Sciatic nerve (tissue), 2 donors: Measurements from ENCODE around the gene SVEP1. TPM values are rescaled to one million over a fixed set of nuclear protein-coding genes. Genes with fewer than 3 reads are reported as not detected.

Experiments
- ATAC-seq: fragments of 200-7000 bp; cut with Tn5 transposase; one replicate; pipeline ENCODE4 v1.9.1; 2020; ENCODE audit warnings: mild to moderate bottlenecking, moderate library complexity
- DNase-seq: peaks from one replicate; pipeline ENCODE4 v3.0.0-alpha.2; 2020; ENCODE audit warnings: low spot score
- intact Hi-C: fragments of 100-400 bp; cut with DNase I; formaldehyde crosslinking; loops from one replicate; pipeline ENCODE4 v1.14.2; 2022
- total RNA-seq: library from RNA; stranded (reverse); fragmentation: NEBNext Ultra II Directional; extraction: Animal tissue kit (Norgen Biotek cat#: 25700); gene quantifications from one replicate; pipeline ENCODE4 v1.2.1, GENCODE V29; 2021
- donor health status: DM: no; HTN: no; CAD: no.
- donor health status: DM: no; HTN: no; CAD: no.

Gene SVEP1
- total RNA-seq, 1 donor from 2014 or later = 110 TPM

GRCh38 chr9:110463499-110463898 lies 116.0 kb downstream of the SVEP1 start:
- DNase-seq (no peak), ATAC-seq (no peak)
- intact Hi-C loops = no loop called here

DNA sequence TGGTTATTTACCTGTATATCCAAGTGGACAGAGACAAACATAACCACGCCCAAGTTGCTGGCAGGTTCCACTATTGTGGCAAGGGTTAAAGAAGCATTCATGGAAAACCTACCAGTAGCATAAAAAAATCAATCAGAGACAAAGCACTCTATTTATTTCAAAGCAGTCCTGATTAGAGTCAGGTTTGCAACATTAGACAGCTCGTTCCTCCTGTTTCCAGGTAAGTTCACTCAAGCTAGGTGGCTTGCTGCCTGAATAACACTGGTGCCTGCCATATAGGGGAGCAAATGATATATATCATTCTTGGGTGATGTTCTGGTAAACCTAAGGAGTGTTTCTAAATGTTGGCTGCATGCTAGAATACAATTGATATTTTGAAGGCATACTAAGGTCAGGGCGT lies 122.3 kb downstream of the SVEP1 start:
- intact Hi-C loops = no loop called here
- ATAC-seq (no peak), DNase-seq (no peak)

- DNase-seq (no peak), ATAC-seq (no peak)
- intact Hi-C loops = no loop called here
Observed at GRCh38 chr9:110456681-110457080, 122.9 kb downstream of the SVEP1 start.

- DNase-seq (no peak), ATAC-seq (no peak)
- intact Hi-C loops = no loop called here
Observed at GRCh38 chr9:110455860-110456259, 123.7 kb downstream of the SVEP1 start.

- no peak for DNase-seq
- no peak for ATAC-seq
- intact Hi-C loops = no loop called here
Observed at GRCh38 chr9:110452227-110452801, 127.2 kb downstream of the SVEP1 start.

GRCh38 chr9:110451726-110452125 lies 127.8 kb downstream of the SVEP1 start:
- no peak for ATAC-seq
- no peak for DNase-seq
- intact Hi-C loops = no loop called here

DNA sequence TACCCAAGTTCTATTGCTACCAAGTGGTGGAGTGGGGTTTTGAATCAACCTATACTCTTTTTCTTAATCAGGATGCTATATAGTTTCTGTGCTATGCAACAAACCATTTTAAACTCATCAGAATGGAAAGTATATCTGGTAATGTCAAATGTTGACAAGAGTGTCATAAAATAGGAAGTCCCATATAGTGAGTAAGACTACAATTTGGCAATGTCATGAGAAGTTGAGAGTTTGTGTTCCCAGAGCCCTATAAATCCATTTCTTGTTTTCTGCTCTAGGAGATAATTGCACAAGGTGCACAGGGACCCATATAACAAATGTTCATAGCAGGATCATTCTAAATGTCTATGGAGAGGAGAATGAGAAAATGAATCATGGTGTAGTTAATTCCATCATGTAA lies 132.1 kb downstream of the SVEP1 start:
- no peak for DNase-seq
- intact Hi-C loops = no loop called here
- ATAC-seq = no peak

- intact Hi-C loops = no loop called here
- ATAC-seq (no peak), DNase-seq (no peak)
Observed at GRCh38 chr9:110446171-110446570, 133.4 kb downstream of the SVEP1 start.

- ATAC-seq (no peak), DNase-seq (no peak)
- intact Hi-C loops = no loop called here
Observed at GRCh38 chr9:110444911-110445310, 134.6 kb downstream of the SVEP1 start.

DNA sequence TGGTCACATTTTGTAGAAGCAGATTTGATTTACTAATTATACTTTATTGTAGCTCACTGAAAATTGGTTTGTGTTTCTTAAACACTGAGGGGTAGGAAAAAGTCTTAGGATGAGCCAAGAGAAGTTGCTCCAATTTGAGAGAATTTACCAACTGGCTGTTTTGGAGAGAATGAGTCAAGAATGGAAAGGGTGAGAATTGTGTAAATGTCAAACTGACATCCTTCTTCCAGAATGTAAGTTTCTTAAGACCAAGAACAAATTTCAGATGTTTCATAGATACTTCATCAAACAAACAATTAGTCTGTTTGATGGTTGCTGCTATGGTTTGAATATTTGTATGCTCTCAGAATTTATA lies 135.7 kb downstream of the SVEP1 start:
- ATAC-seq = no peak
- intact Hi-C loops = no loop called here
- no peak for DNase-seq

GRCh38 chr9:110443146-110443865 lies 136.2 kb downstream of the SVEP1 start:
- ATAC-seq (no peak), DNase-seq (no peak)
- intact Hi-C loops = no loop called here

DNA sequence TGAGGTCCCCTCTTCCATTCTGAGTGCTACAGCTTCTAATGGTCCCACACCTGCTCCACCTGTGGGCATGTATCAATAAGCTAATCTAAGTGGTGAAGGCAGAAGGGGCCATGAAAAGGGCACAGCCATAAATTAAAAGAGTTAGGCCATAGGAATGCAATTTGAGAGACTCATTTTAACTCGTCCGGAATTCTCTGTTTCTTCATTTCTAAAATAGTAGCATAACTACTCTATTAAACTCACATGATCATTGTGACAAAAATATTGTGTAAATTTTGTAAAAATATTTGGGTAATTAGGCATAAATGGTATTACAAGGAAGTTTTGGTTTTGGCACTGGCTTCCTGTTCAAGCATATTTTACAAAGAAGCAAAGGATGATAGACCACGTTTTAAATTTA lies 138.7 kb downstream of the SVEP1 start:
- intact Hi-C loops = no loop called here
- DNase-seq = no peak
- no peak for ATAC-seq

- DNase-seq = no peak
- ATAC-seq = no peak
- intact Hi-C loops = no loop called here
Observed at GRCh38 chr9:110440172-110440571, 139.4 kb downstream of the SVEP1 start.

GRCh38 chr9:110432253-110432652 lies 147.3 kb downstream of the SVEP1 start:
- intact Hi-C loops = no loop called here
- ATAC-seq = no peak

DNA sequence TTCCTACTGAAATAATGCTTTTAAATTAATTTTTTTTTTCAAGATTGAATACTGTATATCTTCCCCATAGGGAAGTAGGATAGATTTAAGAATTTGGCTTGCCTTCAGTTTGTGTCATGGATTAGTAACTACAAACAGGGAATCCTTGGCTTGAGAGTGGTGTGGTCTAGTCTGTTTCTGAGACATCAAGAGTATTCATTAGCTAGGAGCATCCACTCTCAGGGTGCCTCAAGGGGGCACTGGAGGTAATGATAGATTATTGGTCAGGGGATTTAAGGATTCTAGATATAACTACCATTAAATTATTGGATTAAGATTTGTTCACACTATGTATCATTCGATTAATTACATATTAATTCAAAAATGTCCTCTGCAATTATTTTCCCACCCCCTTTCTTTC lies 150.1 kb downstream of the SVEP1 start:
- intact Hi-C loops = no loop called here
- ATAC-seq (no peak), DNase-seq (no peak)

More at GRCh38 chr9:110432253-110432652, 147.3 kb downstream of the SVEP1 start:
- DNase-seq = no peak

DNA sequence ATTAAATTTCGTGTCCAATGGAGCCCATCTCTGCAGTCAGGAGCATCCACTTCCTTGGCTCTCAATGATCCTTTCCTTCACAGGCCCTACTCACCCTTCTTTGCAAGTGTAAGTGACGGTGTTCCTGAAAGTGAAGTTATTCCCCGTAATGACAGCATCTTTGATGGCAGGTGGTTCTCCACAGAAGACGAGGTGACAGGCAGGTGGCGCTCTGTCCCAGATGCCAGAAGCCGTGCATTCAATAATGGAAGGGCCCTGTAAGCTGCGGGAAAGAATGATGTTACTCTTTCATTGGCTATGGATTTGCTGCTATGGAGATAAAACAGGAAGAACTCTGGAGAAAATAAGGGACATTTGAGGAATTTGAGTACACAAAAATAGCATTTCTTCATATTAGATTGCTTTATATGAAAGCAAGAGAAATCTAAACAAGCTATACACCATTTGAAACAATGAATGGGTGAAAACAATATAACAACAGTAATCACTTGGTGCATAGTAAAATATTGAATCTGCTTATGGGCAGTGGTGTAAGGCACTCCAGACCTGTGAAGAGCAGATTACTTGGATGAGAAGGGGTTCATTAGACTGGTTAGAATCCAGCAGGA lies 151.9 kb downstream of the SVEP1 start:
- intact Hi-C loops = no loop called here
- no peak for ATAC-seq
- DNase-seq = no peak

DNA sequence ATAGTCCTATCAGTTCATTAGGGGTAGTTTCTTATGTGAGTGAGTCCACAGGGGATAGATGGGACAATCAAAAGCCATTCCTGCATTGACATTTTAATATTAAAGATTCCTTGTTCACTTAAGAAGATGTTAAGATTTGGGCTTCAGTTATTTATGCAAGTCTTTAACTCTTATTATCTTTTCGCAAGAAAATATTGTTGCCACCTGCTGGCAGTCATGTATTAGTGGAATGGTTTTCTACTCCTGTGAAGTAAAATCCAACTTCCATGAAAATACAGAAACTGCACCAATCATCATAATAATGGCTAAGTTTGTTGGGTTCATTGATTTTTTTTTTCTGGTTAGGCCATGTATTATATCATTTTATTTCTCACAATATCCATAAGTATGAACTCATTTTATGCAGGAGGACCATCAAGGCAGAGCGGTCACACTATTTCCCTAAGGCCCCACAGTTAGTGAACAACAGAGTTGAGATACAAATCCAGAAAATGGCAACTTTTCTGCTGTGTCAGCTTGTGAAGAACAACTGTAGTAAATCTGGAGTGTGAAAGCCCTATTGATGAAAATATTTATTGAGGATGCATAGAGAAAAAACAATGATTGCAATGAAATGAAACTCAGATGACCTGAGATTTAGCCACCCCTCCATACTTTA lies 153.4 kb downstream of the SVEP1 start:
- no peak for ATAC-seq
- intact Hi-C loops = no loop called here

DNA sequence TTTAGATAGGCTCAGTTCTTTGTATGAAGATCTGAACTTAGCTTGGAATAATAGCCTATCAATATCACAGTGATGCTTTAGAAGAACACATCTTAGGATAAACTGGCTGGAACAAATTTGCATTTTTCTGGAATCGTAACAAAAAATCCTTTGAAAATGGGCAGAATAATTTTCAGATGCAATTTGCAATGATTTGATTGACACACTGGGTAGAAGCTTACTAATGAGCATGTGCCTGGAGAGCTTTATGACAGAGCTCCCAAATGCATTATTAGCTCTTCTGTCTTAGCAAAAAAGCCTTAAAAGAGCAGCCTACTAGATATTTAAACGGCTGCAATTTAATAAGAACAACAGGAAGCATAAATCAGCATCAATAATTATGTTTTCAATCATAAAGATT lies 165.1 kb downstream of the SVEP1 start:
- intact Hi-C loops = no loop called here
- no peak for DNase-seq
- no peak for ATAC-seq

More for the DNA sequence above, 153.4 kb downstream of the SVEP1 start:
- DNase-seq = no peak

GRCh38 chr9:110410961-110411360 lies 168.6 kb downstream of the SVEP1 start:
- intact Hi-C loops = no loop called here
- no peak for ATAC-seq
- DNase-seq = no peak

DNA sequence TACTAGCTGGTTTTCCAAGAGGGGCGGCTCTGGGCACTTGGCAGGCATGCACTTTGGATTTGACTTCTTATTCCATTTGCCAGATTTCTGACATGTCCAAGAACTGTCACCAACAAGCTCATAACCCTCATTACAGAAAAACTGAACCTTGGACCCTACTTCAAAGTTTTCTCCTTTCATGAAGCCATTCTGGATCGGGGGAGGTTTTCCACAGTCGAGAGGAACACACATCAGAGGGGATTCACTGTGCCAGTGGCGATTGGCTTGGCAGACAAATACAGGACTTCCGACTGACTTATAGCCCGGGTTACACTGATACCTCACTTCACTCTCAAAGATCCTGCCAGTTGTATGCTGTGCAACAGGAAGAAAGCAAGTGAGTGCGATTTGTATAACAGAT lies 170.9 kb downstream of the SVEP1 start:
- intact Hi-C loops = no loop called here
- ATAC-seq = no peak
- DNase-seq = no peak
